Panc1 (cell line): ENCODE measurements around the gene ZDHHC9. TPM values are rescaled to one million over a fixed set of nuclear protein-coding genes. Genes with fewer than 3 reads are reported as not detected.
A peak's percentile ranks its signal among the peaks of the same experiment; 100 is the strongest.

Experiments used
- ATAC-seq: fragments of 200-7000 bp; cut with Tn5 transposase; 2 replicates; pipeline ENCODE4 v1.9.1; 2020; ENCODE audit warnings: mild to moderate bottlenecking, moderate library complexity
- BruUV-seq: library from RNA; stranded (reverse); fragments of 400-500 nt; replicated peaks from 2 replicates; lab custom pipeline; 2021; lab: Mats Ljungman, UMichigan
- CTCF ChIA-PET: fragments of 300-600 bp; sonication (Branson Sonifier 250); formaldehyde crosslinking; loops from one replicate; lab custom pipeline; 2022; ENCODE audit warnings: antibody characterized with exemption; lab: Charles Lee
- POLR2A ChIA-PET: fragments of 300-600 bp; sonication (Branson Sonifier 250); formaldehyde crosslinking; loops from one replicate; lab custom pipeline; 2022; ENCODE audit warnings: antibody characterized with exemption; lab: Charles Lee
- DNase-seq: peaks from one replicate; pipeline ENCODE4 v3.0.0-alpha.2; 2010; ENCODE audit warnings: low read depth, low spot score
- H3K27ac ChIP-seq: 2 replicates; pipeline ENCODE4 v1.5.1; 2011; ENCODE audit warnings: mild to moderate bottlenecking, low read length, inconsistent platforms
- H3K27me3 ChIP-seq: fragments of 200-500 bp; sonication (Bioruptor generic); 2 replicates; pipeline ENCODE4 v1.6.0; 2014; ENCODE audit warnings: low read length, inconsistent platforms; ENCODE audit not compliant: control insufficient read depth, insufficient read depth
- H3K36me3 ChIP-seq: fragments of 200-500 bp; sonication (Bioruptor generic); 2 replicates; pipeline ENCODE4 v1.5.1; 2014; ENCODE audit warnings: inconsistent platforms, mild to moderate bottlenecking, low read length, moderate library complexity; ENCODE audit not compliant: control insufficient read depth, insufficient read depth
- H3K4me1 ChIP-seq: 2 replicates; pipeline ENCODE4 v1.5.1; 2011; ENCODE audit warnings: inconsistent platforms, mild to moderate bottlenecking, low read length, moderate library complexity; ENCODE audit not compliant: control insufficient read depth, insufficient read depth
- H3K4me3 ChIP-seq, 2 experiments: 2 replicates each; pipeline ENCODE4 v1.5.1; 2011 to 2012; ENCODE audit warnings: low read depth in 2 of 2, low read length in 2 of 2, mild to moderate bottlenecking in 2 of 2, inconsistent platforms in 1 of 2, moderate library complexity in 1 of 2
- H3K9me3 ChIP-seq: fragments of 200-500 bp; sonication (Bioruptor generic); 2 replicates; pipeline ENCODE4 v1.5.1; 2014; ENCODE audit warnings: low read depth, mild to moderate bottlenecking, inconsistent platforms, low read length, moderate library complexity; ENCODE audit not compliant: control insufficient read depth, insufficient read depth
- CTCF ChIP-seq: fragments of 450-650 bp; IDR thresholded peaks from 2 replicates; pipeline ENCODE4 v1.5.1; 2017; ENCODE audit warnings: mild to moderate bottlenecking
- POLR2AphosphoS5 ChIP-seq: IDR thresholded peaks from 2 replicates; pipeline ENCODE4 v1.6.1; 2012; ENCODE audit warnings: mild to moderate bottlenecking, low read depth, low read length, moderate library complexity
- REST ChIP-seq, 2 experiments: IDR thresholded peaks; 2 replicates each; pipeline ENCODE4 v1.6.1; 2011 to 2012; ENCODE audit warnings: low read depth in 2 of 2, control low read depth in 1 of 2, low read length in 1 of 2, mild to moderate bottlenecking in 1 of 2, moderate library complexity in 1 of 2; ENCODE audit not compliant: insufficient read depth in 1 of 2
- SIN3A ChIP-seq: IDR thresholded peaks from 2 replicates; pipeline ENCODE4 v1.6.1; 2012; ENCODE audit warnings: low read depth, mild to moderate bottlenecking, low read length, moderate library complexity, borderline replicate concordance; ENCODE audit not compliant: insufficient read depth
- TCF7L2 ChIP-seq: IDR thresholded peaks from 2 replicates; pipeline ENCODE4 v1.6.1; 2011; ENCODE audit warnings: mild to moderate bottlenecking, low read depth, low read length, inconsistent platforms
- in situ Hi-C: cut with HindIII; loops from 2 replicates; pipeline ENCODE4 v1.10.0; 2016; ENCODE audit warnings: low sequenced_read_pairs, low pct_unique_long_range_greater_than_20kb
- intact Hi-C: fragments of 100-400 bp; cut with micrococcal nuclease; formaldehyde crosslinking; loops from one replicate; pipeline ENCODE4 v1.10.0; 2022; ENCODE audit not compliant: unreplicated experiment
- total RNA-seq: library from RNA; stranded (reverse); gene quantifications from one replicate; pipeline ENCODE4 v1.2.1, GENCODE V29; 2021; ENCODE audit not compliant: unreplicated experiment

The ZDHHC9 gene
- total RNA-seq, 1 experiment from 2014 or later, result 57.2 TPM

- POLR2A ChIA-PET, result no interaction called here
- Histone ChIP-seq H3K4me1 (no peaks in the 10 kb centered on the region), H3K4me3 (no peak overlapping the region), H3K36me3 (no peaks in the 10 kb centered on the region), H3K27ac (no peak overlapping the region), H3K27me3 (no peaks in the 10 kb centered on the region), H3K9me3 (no peaks in the 10 kb centered on the region)
- CTCF ChIA-PET, result no interaction called here
- intact Hi-C loops, result no loop called here
- no peak for TF ChIP-seq POLR2AphosphoS5
- no peak for TF ChIP-seq TCF7L2
- TF ChIP-seq REST (IDR thresholded peaks at IDR 0.05; ENCODE audit: insufficient read depth in 1 of 2, low read depth in 2 of 2, low read length in 1 of 2), result no peak
- no peak for TF ChIP-seq CTCF
- TF ChIP-seq SIN3A, result no peak
- BruUV-seq, result no TSS peak
- in situ Hi-C loops, result no loop called here
- DNase-seq (no peak), ATAC-seq (no peak)
Observed at GRCh38 chrX:129782706-129783105, 61.0 kb downstream of the ZDHHC9 start.

GRCh38 chrX:129781680-129782495, 61.8 kb downstream of the ZDHHC9 start:
- no peak overlapping the region for H3K4me3 ChIP-seq
- in situ Hi-C loops, result no loop called here
- TF ChIP-seq POLR2AphosphoS5 (no peak), REST (IDR thresholded peaks at IDR 0.05; ENCODE audit: insufficient read depth in 1 of 2, low read depth in 2 of 2, low read length in 1 of 2) (peak in 1 of 2 experiments; percentile 69; a peak in 2 of 4 replicates), SIN3A (no peak), TCF7L2 (no peak)
- no peaks in the 10 kb centered on the region for H3K4me1 ChIP-seq
- no peak overlapping the region for H3K27ac ChIP-seq
- no peaks in the 10 kb centered on the region for H3K27me3 ChIP-seq
- CTCF ChIA-PET, result interaction anchor here (0.6 kb wide), 1 partner anchor 160 kb away, joined by 9 read pairs; no protein-coding TSS in a partner anchor
- no peaks in the 10 kb centered on the region for H3K9me3 ChIP-seq
- intact Hi-C loops, result no loop called here
- BruUV-seq, result no TSS peak
- POLR2A ChIA-PET, result no interaction called here
- DNase-seq (no peak), ATAC-seq (no peak)
- H3K36me3 ChIP-seq, result no peaks in the 10 kb centered on the region
